H1 (cell line): ENCODE data around the gene DSCAM. TPM values are rescaled to one million over a fixed set of nuclear protein-coding genes. Genes with fewer than 3 reads are reported as not detected.

Experiments used
- CTCF ChIA-PET: fragments of 300-600 bp; sonication (Branson Sonifier 250); formaldehyde crosslinking; loops from one replicate; lab custom pipeline; 2021; ENCODE audit not compliant: partially characterized antibody; lab: Charles Lee
- POLR2A ChIA-PET: fragments of 300-600 bp; sonication (Branson Sonifier 250); formaldehyde crosslinking; loops from one replicate; lab custom pipeline; 2021; ENCODE audit warnings: inconsistent platforms; ENCODE audit not compliant: partially characterized antibody; lab: Charles Lee
- DNase-seq, 2 experiments: peaks; one replicate each; pipeline versions ENCODE4 v3.0.0 to v3.0.0-alpha.2; 2010 to 2022; ENCODE audit warnings: low spot score in 2 of 2, low read depth in 1 of 2, mixed read lengths in 1 of 2
- FAIRE-seq: peaks from 2 replicates; lab custom pipeline; 2011; peaks lifted over from hg19 to GRCh38; lab: Jason Lieb, UNC
- H2AFZ ChIP-seq: 2 replicates; pipeline ENCODE4 v1.8.1; 2012; ENCODE audit warnings: low read length, inconsistent platforms
- H2AK5ac ChIP-seq: 2 replicates; pipeline ENCODE4 v1.6.1; 2013; ENCODE audit warnings: low read depth, low read length
- H2BK120ac ChIP-seq: replicated peaks from 2 replicates; pipeline ENCODE3; 2013; ENCODE audit warnings: low read depth, low read length, inconsistent platforms
- H2BK12ac ChIP-seq: 2 replicates; pipeline ENCODE4 v1.6.1; 2013; ENCODE audit warnings: low read depth, low read length
- H2BK15ac ChIP-seq: 2 replicates; pipeline ENCODE4 v1.6.1; 2013; ENCODE audit warnings: low read length
- H2BK20ac ChIP-seq: 2 replicates; pipeline ENCODE4 v1.6.1; 2013; ENCODE audit warnings: low read length
- H2BK5ac ChIP-seq: 2 replicates; pipeline ENCODE4 v1.6.1; 2013; ENCODE audit warnings: low read depth, low read length
- H3K14ac ChIP-seq: 2 replicates; pipeline ENCODE4 v1.6.1; 2013; ENCODE audit warnings: inconsistent platforms; ENCODE audit not compliant: insufficient read length
- H3K18ac ChIP-seq: 2 replicates; pipeline ENCODE4 v1.6.1; 2013; ENCODE audit warnings: low read length; ENCODE audit errors: extremely low read depth
- H3K23ac ChIP-seq: 2 replicates; pipeline ENCODE4 v1.6.1; 2013; ENCODE audit warnings: inconsistent platforms; ENCODE audit not compliant: insufficient read length
- H3K23me2 ChIP-seq: 2 replicates; pipeline ENCODE4 v1.6.1; 2013; ENCODE audit warnings: low read depth, low read length
- H3K27ac ChIP-seq: 2 replicates; pipeline ENCODE4 v1.6.1; 2011; ENCODE audit warnings: low read depth, low read length, inconsistent platforms
- H3K27me3 ChIP-seq, 4 experiments: replicated peaks in 1 of 4; 1 replicate in 1 of 4; 2 replicates in 3 of 4; pipeline versions ENCODE4 v1.6.1 to v1.8.1; 2011 to 2013; ENCODE audit warnings: low read length in 3 of 4, mild to moderate bottlenecking in 3 of 4, inconsistent platforms in 2 of 4, mixed read lengths in 2 of 4, moderate library complexity in 1 of 4; ENCODE audit not compliant: control insufficient read depth in 3 of 4, insufficient read depth in 3 of 4; ENCODE audit errors: extremely low read depth in 1 of 4
- H3K36me3 ChIP-seq, 4 experiments: 2 replicates each; pipeline versions ENCODE4 v1.6.1 to v1.8.1; 2011 to 2013; ENCODE audit warnings: mild to moderate bottlenecking in 4 of 4, low read length in 3 of 4, moderate library complexity in 2 of 4, control low read depth in 1 of 4, inconsistent platforms in 1 of 4; ENCODE audit not compliant: insufficient read depth in 4 of 4, control insufficient read depth in 2 of 4
- H3K4ac ChIP-seq: replicated peaks from 2 replicates; pipeline ENCODE3; 2013; ENCODE audit warnings: low read length, low read depth, mixed read lengths, inconsistent platforms; ENCODE audit not compliant: insufficient read length
- H3K4me1 ChIP-seq, 4 experiments: replicated peaks in 1 of 4; 1 replicate in 1 of 4; 2 replicates in 3 of 4; pipeline versions ENCODE4 v1.6.1 to v1.8.1; 2011 to 2013; ENCODE audit warnings: low read length in 3 of 4, inconsistent platforms in 2 of 4, mixed read lengths in 1 of 4; ENCODE audit not compliant: insufficient read depth in 4 of 4, control insufficient read depth in 3 of 4
- H3K4me2 ChIP-seq, 2 experiments: 2 replicates each; pipeline versions ENCODE4 v1.6.1 to v1.8.1; 2011 to 2013; ENCODE audit warnings: low read depth in 2 of 2, low read length in 2 of 2, control low read depth in 1 of 2, inconsistent platforms in 1 of 2, mild to moderate bottlenecking in 1 of 2; ENCODE audit not compliant: insufficient read depth in 1 of 2
- H3K4me3 ChIP-seq, 4 experiments: fragments of 200-600, 300-600 bp in 1 of 4; sonication (generic), shearing (Covaris generic), sonication (Bioruptor Twin) in 1 of 4; 2 replicates each; pipeline versions ENCODE4 v1.5.1 to v1.8.1; 2011 to 2016; ENCODE audit warnings: low read length in 4 of 4, low read depth in 3 of 4, control low read depth in 2 of 4, inconsistent platforms in 2 of 4, mild to moderate bottlenecking in 2 of 4, mixed read lengths in 1 of 4, moderate library complexity in 1 of 4; ENCODE audit not compliant: insufficient read depth in 2 of 4; ENCODE audit errors: extremely low read depth in 1 of 4
- H3K56ac ChIP-seq: replicated peaks from 2 replicates; pipeline ENCODE3; 2013; ENCODE audit warnings: low read depth, mild to moderate bottlenecking, mixed read lengths, low read length, inconsistent platforms; ENCODE audit not compliant: insufficient read length
- H3K79me1 ChIP-seq: 2 replicates; pipeline ENCODE4 v1.6.1; 2013; ENCODE audit warnings: low read depth, low read length, control low read depth
- H3K79me2 ChIP-seq, 2 experiments: 2 replicates each; pipeline versions ENCODE4 v1.6.1 to v1.8.1; 2012 to 2013; ENCODE audit warnings: low read length in 2 of 2, mild to moderate bottlenecking in 2 of 2, inconsistent platforms in 1 of 2; ENCODE audit not compliant: insufficient read depth in 2 of 2, control insufficient read depth in 1 of 2
- H3K9ac ChIP-seq, 4 experiments: replicated peaks in 1 of 4; 1 replicate in 1 of 4; 2 replicates in 3 of 4; pipeline versions ENCODE4 v1.6.1 to v1.8.1; 2011 to 2013; ENCODE audit warnings: low read depth in 3 of 4, low read length in 3 of 4, control low read depth in 2 of 4, mild to moderate bottlenecking in 2 of 4, moderate library complexity in 2 of 4, inconsistent platforms in 1 of 4; ENCODE audit errors: extremely low read depth in 1 of 4
- H3K9me3 ChIP-seq, 2 experiments: 2 replicates each; pipeline versions ENCODE4 v1.6.1 to v1.8.1; 2012 to 2013; ENCODE audit warnings: mild to moderate bottlenecking in 2 of 2, moderate library complexity in 2 of 2, control low read depth in 1 of 2, inconsistent platforms in 1 of 2, low read depth in 1 of 2, low read length in 1 of 2, mixed read lengths in 1 of 2; ENCODE audit not compliant: insufficient read depth in 2 of 2
- H4K20me1 ChIP-seq, 2 experiments: replicated peaks in 1 of 2; 2 replicates each; pipeline versions ENCODE3 to v1.8.1; 2011 to 2013; ENCODE audit warnings: inconsistent platforms in 2 of 2, low read length in 2 of 2, mild to moderate bottlenecking in 1 of 2; ENCODE audit not compliant: insufficient read depth in 2 of 2, control insufficient read depth in 1 of 2
- H4K5ac ChIP-seq: 2 replicates; pipeline ENCODE4 v1.6.1; 2013; ENCODE audit warnings: low read length, low read depth, mixed read lengths, inconsistent platforms; ENCODE audit not compliant: insufficient read length
- H4K8ac ChIP-seq: 2 replicates; pipeline ENCODE4 v1.8.0; 2013; ENCODE audit warnings: mild to moderate bottlenecking, moderate library complexity, low read length, inconsistent platforms; ENCODE audit not compliant: insufficient read depth; ENCODE audit errors: extremely low read depth
- H4K91ac ChIP-seq: replicated peaks from 2 replicates; pipeline ENCODE3; 2013; ENCODE audit warnings: low read length, mixed read lengths, inconsistent platforms; ENCODE audit not compliant: insufficient read length
- ASH2L ChIP-seq: fragments of 200-600, 300-600 bp; sonication (generic); IDR thresholded peaks from one replicate; pipeline ENCODE4 v1.7.1; 2017; ENCODE audit warnings: low read length
- RAD21 ChIP-seq, 2 experiments: IDR thresholded peaks in 1 of 2; conservative IDR thresholded peaks in 1 of 2; 2 replicates each; pipeline ENCODE4 v1.6.1; 2011; ENCODE audit warnings: low read depth in 2 of 2, low read length in 2 of 2, improper control_type of control experiment in 1 of 2, inconsistent platforms in 1 of 2, mild to moderate bottlenecking in 1 of 2, moderate library complexity in 1 of 2
- SUZ12 ChIP-seq: fragments of 200-600 bp; sonication (generic); IDR thresholded peaks from 2 replicates; pipeline ENCODE4 v1.6.1; 2012; ENCODE audit warnings: mild to moderate bottlenecking, inconsistent platforms, low read length, moderate library complexity, mixed read lengths
- WGBS, 2 experiments: shearing (Covaris generic) in 1 of 2; methylation state at CpG; one replicate each; pipeline versions ENCODE4 v1.1.6 to v1.1.7; 2013 to 2015; ENCODE audit warnings: low lambda C conversion rate in 2 of 2, mixed read lengths in 2 of 2, inconsistent platforms in 1 of 2, low coverage in 1 of 2, missing lambda C conversion rate in 1 of 2; ENCODE audit not compliant: insufficient replicate concordance in 2 of 2, insufficient coverage in 1 of 2, insufficient read length in 1 of 2; ENCODE audit errors: extremely low coverage in 1 of 2, missing lambda C conversion rate in 1 of 2; 5-methylcytosine and 5-hydroxymethylcytosine counted together
- polyA plus RNA-seq, 7 experiments: library from polyadenylated mRNA; depleted of rRNA in 3 of 7; stranded (reverse) in 5 of 7; unstranded in 2 of 7; fragments of >200 nt in 5 of 7; fragments of 200-250 nt in 2 of 7; gene quantifications; 1 replicate in 5 of 7; 2 replicates in 1 of 7; 4 replicates in 1 of 7; pipeline versions ENCODE4 v1.2.1 to v1.2.3, GENCODE V29; 2011 to 2013; ENCODE audit warnings: missing spikeins in 2 of 7, mixed read lengths in 2 of 7
- total RNA-seq: library from RNA; stranded (reverse); fragmentation: NEBNext Ultra II Directional; extraction: Animal tissue kit (Norgen Biotek cat#: 25700); gene quantifications from 2 replicates; pipeline ENCODE4 v1.2.1, GENCODE V29; 2021

DSCAM gene
- total and polyA plus RNA-seq, 2 of the 8 experiments (the other 6 are each of a cell fraction or from before 2014, with no cell fraction given) = 0.02 to 0.15 TPM

- 58% methylated on average over 8 of the region's 8 CpGs; no CpG with 5 or more reads in 1 of the 2 experiments for WGBS, 2 experiments
- no peak overlapping the region for H3K14ac ChIP-seq
- H4K91ac ChIP-seq = no peak overlapping the region
- H3K4me3 ChIP-seq = no peak overlapping the region
- H3K79me1 ChIP-seq = no peaks in the 10 kb centered on the region
- H2BK15ac ChIP-seq = no peak overlapping the region
- no peak overlapping the region for H3K23ac ChIP-seq
- H3K4me1 ChIP-seq = peaks cover 0 to 4% (median 2%) of the 10 kb centered on the region in 4 experiments; a peak in 4 of 7 replicates
- H2BK120ac ChIP-seq = no peak overlapping the region
- H2BK12ac ChIP-seq = no peak overlapping the region
- no peaks in the 10 kb centered on the region for H3K27me3 ChIP-seq
- peak overlapping the region; percentile 23 to 42; a peak in 3 of 4 replicates for H3K4me2 ChIP-seq
- TF ChIP-seq RAD21 (IDR thresholded peaks at IDR 0.05 in 1 of 2, conservative IDR thresholded peaks at IDR 0.05 in 1 of 2; ENCODE audit: low read depth in 2 of 2, low read length in 2 of 2) = peak in 1 of 2 experiments; percentile 6; a peak in 1 of 4 replicates
- TF ChIP-seq ASH2L = peak; percentile 36
- no peak for TF ChIP-seq SUZ12
- TF ChIP-seq, all 59 proteins: peak for 2
- Histone ChIP-seq H3K36me3 (no peaks in the 10 kb centered on the region), H4K8ac (no peak overlapping the region), H3K4ac (no peak overlapping the region), H4K20me1 (no peaks in the 10 kb centered on the region), H3K27ac (no peak overlapping the region), H3K9me3 (0 out of 4 replicates have a peak, but pooled peaks cover 0 to 2% of the 10 kb centered on the region in 2 experiments), H3K56ac (no peak overlapping the region), H3K9ac (no peak overlapping the region), H4K5ac (no peak overlapping the region), H3K18ac (no peak overlapping the region), H2BK20ac (no peak overlapping the region), H3K79me2 (no peaks in the 10 kb centered on the region), H2BK5ac (no peak overlapping the region), H3K23me2 (no peaks in the 10 kb centered on the region), H2AK5ac (no peak overlapping the region), H2AFZ (no peak overlapping the region)
- CTCF ChIA-PET = no interaction called here
- DNase-seq = peak in 1 of 2 experiments; percentile 48
- no peak for FAIRE-seq
- POLR2A ChIA-PET = no interaction called here
Measured at GRCh38 chr21:40516335-40516734, 330.6 kb downstream of the DSCAM start.
